Activated T-helper 1 cell treated with Interleukin-2 at 50 U/mL for 16 hours (primary cell): ENCODE data around the gene PLS1.
"Not testable (repeated sequence)": the region's sequence is repeated elsewhere in the genome, so short reads cannot be mapped to it uniquely, and the experiment has no call there.

ENCODE experiments used
- DNase-seq: peaks from one replicate; pipeline ENCODE4 v3.0.0-alpha.2; 2020; ENCODE audit warnings: low read depth

PLS1 gene, protein sequence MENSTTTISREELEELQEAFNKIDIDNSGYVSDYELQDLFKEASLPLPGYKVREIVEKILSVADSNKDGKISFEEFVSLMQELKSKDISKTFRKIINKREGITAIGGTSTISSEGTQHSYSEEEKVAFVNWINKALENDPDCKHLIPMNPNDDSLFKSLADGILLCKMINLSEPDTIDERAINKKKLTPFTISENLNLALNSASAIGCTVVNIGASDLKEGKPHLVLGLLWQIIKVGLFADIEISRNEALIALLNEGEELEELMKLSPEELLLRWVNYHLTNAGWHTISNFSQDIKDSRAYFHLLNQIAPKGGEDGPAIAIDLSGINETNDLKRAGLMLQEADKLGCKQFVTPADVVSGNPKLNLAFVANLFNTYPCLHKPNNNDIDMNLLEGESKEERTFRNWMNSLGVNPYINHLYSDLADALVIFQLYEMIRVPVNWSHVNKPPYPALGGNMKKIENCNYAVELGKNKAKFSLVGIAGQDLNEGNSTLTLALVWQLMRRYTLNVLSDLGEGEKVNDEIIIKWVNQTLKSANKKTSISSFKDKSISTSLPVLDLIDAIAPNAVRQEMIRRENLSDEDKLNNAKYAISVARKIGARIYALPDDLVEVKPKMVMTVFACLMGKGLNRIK

DNA sequence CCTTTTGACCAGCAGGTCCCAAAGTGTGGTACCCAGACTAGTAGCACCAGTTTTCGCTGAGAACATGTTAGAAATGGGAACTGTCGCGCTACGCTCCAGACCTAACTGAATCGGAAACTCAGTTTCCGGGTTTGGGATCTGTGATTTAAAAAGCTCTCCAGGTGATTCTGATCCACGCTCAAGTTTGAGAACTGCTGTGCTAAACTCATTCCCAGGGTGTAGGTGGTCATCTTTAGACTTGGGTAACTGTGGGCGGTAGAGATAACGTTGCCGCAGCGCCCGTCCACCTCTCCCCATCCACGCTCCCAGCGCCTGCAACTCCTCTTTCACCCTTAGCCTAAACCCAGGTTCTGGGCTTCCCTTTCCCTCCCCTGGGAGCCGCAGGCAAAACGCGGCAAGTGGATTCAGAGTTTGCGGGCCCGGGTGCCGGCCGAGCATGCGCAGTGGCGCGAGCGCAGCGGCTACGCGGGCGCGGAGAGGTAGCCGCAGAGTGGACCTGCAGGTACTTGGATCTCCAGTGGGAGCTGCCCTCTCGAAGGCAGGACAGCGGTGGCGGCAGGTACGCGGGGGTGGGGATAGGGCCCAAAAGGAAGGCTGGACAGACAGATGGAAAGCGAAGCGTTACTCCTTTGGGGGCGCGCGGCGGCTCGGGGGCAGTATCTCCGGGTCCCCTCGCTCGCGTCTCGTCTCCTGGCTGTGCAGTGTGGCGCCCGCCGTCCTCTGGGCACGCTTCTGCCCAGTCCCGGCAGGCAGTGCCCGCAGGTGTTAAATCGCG, at the start of gene PLS1:
Gene PLS1 (plus strand): TSS at position 443 of the 775 bp plus-strand sequence. CDS start 67,845 bp downstream, outside the sequence.
- peak; percentile 79 for DNase-seq

- DNase-seq, result no peak
These were observed 46.2 kb upstream of the PLS1 start for GRCh38 chr3:142549986-142550385.

DNA sequence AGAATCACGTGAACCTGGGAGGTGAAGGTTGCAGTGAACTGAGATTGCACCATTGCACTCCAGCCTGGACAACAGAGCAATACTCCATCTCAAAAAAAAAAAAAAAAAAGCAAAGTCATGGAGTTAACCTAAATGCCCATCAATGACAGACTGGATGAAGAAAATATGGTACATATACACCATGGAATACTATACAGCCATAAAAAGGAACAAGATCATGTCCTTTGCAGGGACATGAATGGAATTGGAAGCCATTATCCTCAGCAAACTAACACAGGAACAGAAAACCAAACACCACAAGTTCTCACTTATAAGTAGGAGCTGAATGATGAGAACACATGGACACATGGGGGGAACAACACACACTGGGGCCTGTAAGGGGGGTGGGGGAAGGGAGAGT, 43.6 kb upstream of the PLS1 start:
- DNase-seq, result not testable (repeated sequence)

GRCh38 chr3:142553741-142554140, 42.5 kb upstream of the PLS1 start:
- DNase-seq, result no peak

- no peak for DNase-seq
These were observed 36.1 kb upstream of the PLS1 start for GRCh38 chr3:142560118-142560517.

DNA sequence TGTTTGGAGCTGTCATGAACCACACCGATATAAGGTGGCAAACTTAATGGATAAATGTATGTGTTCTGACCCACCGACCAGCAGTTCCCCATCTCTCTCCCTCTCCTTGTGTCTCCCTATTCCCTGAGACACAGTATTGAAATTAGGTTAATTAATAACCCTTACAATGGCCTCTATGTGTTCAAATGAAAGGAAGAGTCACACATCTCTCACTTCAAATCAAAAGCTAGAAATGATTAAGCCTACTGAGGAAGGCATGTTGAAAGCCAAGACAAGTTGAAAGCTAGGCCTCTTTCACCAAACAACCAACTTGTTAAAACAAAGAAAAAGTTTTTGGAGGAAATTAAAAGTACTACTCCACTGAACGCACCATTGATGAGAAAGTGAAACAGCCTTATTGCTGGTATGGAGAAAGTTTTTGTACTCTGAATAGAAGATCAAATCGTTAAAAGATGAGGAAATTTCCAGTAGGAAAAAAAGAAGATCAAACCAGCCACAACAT, 32.6 kb upstream of the PLS1 start:
- no peak for DNase-seq

GRCh38 chr3:142566096-142566495, 30.1 kb upstream of the PLS1 start:
- no peak for DNase-seq

GRCh38 chr3:142568393-142569017, 27.7 kb upstream of the PLS1 start:
- DNase-seq, result no peak

DNA sequence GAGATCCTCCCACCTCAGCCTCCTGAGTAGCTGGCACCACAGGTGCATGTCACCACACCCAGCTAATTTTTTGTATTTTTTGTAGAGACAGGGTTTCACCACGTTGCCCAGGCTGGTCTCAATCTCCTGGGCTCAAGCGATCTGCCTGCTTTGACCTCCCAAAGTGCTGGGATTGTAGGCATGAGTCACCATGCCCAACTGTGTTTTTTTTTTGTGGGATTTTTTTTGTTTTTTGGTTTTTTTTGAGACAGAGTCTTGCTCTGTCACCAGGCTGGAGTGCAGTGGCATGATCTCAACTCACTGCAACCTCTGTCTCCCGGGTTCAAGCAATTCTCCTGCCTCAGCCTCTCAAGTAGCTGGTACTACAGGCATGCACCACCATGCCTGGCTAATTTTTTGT, 26.8 kb upstream of the PLS1 start:
- not testable (repeated sequence) for DNase-seq

- DNase-seq, result not testable (repeated sequence)
These were observed 22.0 kb upstream of the PLS1 start for GRCh38 chr3:142574223-142574622.

- no peak for DNase-seq
These were observed 21.5 kb upstream of the PLS1 start for GRCh38 chr3:142574665-142575064.

DNA sequence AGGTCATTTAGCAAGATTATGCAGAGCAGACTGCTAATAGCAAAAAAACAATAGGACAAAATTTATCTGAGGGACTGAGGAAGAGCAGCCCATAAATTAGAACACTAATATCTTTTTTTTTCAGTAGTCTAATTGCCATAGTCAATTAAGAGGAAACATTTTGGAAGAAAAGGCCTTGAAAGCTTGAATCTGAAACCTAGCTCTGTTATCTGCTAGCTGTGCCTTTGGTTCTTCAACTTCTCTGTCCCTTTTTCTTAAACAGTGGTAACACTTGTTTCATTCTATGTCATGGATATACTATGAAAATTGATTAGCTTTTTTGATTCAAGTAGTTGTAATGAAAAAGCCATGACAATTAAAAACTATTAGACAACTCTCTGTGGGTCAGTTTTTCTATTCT, 19.4 kb upstream of the PLS1 start:
- DNase-seq, result no peak

DNA sequence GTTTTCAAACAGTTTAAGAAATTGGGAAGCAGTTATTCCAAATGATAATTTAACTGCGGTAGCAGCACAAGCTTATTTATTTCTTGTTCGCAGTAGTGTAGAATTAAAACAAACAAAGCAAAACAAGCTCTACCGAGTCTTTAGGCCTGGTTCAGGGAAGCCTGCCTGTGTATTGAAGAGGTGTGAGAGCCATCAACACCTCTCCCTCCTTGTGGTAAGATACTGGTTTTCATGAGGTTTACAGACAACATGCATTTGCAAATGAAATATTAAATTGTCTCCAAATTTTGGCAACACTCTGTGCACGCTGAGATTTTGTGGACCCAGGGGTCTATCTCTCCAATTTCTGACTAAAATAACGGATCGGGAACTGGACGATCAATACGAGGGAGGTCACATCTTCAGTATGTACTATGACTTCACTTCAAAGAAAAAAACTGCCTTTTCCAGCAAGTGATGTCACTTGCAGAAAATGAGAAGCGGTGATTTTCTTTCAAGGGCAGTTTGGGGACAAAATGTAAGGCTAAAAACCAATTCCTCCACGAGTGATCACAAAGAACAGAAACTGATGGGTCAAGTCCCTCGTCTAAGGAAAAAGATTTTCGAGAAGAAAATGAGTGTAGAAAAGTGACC, 18.4 kb upstream of the PLS1 start:
- DNase-seq, result no peak

- peak; percentile 92 for DNase-seq
These were observed 17.6 kb upstream of the PLS1 start, which contains the start of gene ATR for GRCh38 chr3:142578329-142579223. TSS of gene ATR (minus strand) at chr3:142578733. CDS start at chr3:142578704, 29 bp downstream.

- no peak for DNase-seq
These were observed 16.2 kb upstream of the PLS1 start for GRCh38 chr3:142580061-142580423.

- not testable (repeated sequence) for DNase-seq
These were observed 15.1 kb upstream of the PLS1 start for GRCh38 chr3:142581070-142581469.

DNA sequence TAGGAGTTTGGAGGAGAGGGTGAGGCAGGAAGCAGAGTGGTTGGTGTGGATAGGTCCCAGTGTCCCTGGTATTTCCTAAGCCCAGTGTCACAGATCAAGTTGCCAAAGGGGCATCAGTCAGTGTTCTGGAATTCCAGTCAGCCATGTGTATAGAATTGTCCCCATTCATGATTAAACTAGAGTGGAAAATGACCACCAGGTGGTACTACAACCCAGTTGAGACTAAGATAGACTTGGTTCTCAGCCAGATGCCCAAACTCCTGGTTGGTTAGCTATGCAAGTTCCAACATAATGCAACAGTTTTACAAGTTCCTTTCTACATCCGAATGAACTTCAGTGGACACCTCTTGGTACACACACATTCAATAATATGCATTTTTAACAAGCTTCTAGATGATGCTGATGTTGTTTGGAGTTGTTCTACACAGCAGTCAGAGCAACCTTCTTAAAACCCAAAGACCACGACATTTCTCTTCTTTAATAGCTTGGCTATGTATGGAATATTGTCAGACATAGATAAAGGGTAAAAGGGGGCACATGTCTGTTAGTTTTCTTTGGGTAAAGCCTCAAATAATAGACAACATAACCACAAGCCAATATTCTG, 9.3 kb upstream of the PLS1 start:
- DNase-seq, result no peak

DNA sequence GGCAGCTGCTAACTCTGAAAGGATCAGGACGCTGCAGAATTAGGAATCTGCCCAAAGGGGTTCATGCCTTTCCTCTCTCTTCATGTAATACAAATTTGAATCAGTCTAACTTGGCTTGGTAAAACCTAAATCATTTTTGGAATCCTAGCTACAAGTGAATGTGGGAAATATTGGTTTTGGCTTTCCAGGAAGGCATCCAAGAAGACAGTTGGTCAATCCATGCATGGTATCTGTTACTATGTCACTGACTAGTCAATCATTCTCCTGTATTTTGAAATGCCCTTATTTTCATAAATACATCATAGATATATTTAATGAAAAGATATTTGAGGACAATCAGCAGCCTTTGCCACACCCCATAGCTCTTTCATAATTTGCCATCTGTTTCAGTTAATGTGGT, 7.5 kb upstream of the PLS1 start:
- DNase-seq, result no peak

GRCh38 chr3:142592268-142592667, 3.9 kb upstream of the PLS1 start:
- not testable (repeated sequence) for DNase-seq

DNA sequence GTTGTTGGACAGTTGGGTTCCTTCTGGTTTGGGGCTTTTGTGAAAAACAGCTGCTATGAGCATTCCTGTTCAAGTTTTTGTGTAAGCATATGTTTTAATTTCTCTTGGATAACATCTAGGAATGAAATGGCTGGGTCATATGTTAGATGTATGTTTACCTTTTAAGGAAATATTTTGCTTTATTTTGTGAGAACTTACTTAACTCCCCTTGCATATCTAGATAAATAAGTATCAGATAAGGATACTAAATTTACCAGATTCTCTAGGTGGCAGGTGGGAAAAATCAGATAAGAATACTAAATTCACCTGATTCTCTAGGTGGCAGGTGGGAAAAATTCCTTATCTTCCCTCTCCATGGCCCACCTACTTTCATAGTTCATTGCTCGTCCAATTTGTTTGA, 1.1 kb upstream of the PLS1 start:
- DNase-seq, result no peak
